ENCODE results near the gene CORT. TPM values are rescaled to one million over a fixed set of nuclear protein-coding genes. Genes with fewer than 3 reads are reported as not detected.

The CORT gene
- total and polyA plus RNA-seq, 2 of the 4 experiments (the other 2 are of a cell fraction), result 0.10 TPM; not detected in 1

DNA sequence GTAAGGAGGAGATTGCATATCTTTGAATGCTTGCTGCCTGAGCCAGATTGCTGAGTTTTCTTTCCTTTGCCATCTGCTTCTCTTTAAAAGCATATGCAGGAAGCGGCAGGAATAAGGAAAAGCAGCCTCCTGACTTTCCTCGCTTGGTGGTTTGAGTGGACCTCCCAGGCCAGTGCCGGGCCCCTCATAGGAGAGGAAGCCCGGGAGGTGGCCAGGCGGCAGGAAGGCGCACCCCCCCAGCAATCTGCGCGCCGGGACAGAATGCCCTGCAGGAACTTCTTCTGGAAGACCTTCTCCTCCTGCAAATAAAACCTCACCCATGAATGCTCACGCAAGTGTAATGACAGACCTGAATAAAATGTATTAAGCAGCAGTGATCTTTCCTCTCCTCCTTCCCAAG, 1.5 kb downstream of the CORT start:
- ATAC-seq (ENCODE audit: low read depth) (peak; percentile 73), DNase-seq (peak; percentile 44)
- intact Hi-C loops (cut with micrococcal nuclease) (no loop called here), in situ Hi-C loops (cut with MboI; ENCODE audit: low sequenced_read_pairs) (no loop called here), dilution Hi-C loops (cut with HindIII; ENCODE audit: low sequenced_read_pairs, unreplicated experiment) (no loop called here)
- no peak overlapping the region for H3K27ac ChIP-seq (ENCODE audit: insufficient read depth, low read length)
- BruUV-seq (replicated peaks), result no TSS peak
- H3K9ac ChIP-seq (ENCODE audit: low read depth, low read length), result no peak overlapping the region
- H3K9me1 ChIP-seq (ENCODE audit: insufficient read depth, low read length), result 0 out of 2 replicates have a peak, but pooled peaks cover 3% of the 10 kb centered on the region
- H3K4me2 ChIP-seq (ENCODE audit: low read depth, low read length), result peak overlapping the region; percentile 65
- H4K20me1 ChIP-seq (ENCODE audit: insufficient read depth, low read length), result no peaks in the 10 kb centered on the region
- H3K36me3 ChIP-seq (ENCODE audit: control insufficient read depth, insufficient read depth, low read length), result no peaks in the 10 kb centered on the region
- no peak overlapping the region; the same call in 1 of the 2 replicates for H3K14ac ChIP-seq (replicated peaks; ENCODE audit: low read depth, low read length)
- no peaks in the 10 kb centered on the region; a peak in 1 of 4 replicates for H3K79me1 ChIP-seq (ENCODE audit: low read depth in 1 of 2, low read length in 2 of 2)
- peak overlapping the region; percentile 80 for H2AFZ ChIP-seq (replicated peaks; ENCODE audit: low read length, poor library complexity)
- no peak overlapping the region for H2AK5ac ChIP-seq (ENCODE audit: low read depth, low read length)
- H3K4me3 ChIP-seq (ENCODE audit: insufficient read depth, low read depth, low read length), result peak overlapping the region; percentile 14; the same call in 1 of the 2 replicates
- no peak overlapping the region for H2BK20ac ChIP-seq (ENCODE audit: low read depth, low read length)
- H2AK9ac ChIP-seq (replicated peaks; ENCODE audit: low read depth, low read length, poor library complexity), result no peak overlapping the region
- H4K5ac ChIP-seq (ENCODE audit: low read depth, low read length), result no peak overlapping the region
- H2BK5ac ChIP-seq (ENCODE audit: low read depth, low read length, poor library complexity, severe bottlenecking), result no peak overlapping the region
- POLR2A ChIA-PET (ENCODE audit: unreplicated experiment), result no interaction called here
- CTCF ChIA-PET, result interaction anchor here (0.6 to 0.7 kb wide), 2 partner anchors 15 to 53 kb away, joined by 3 to 4 read pairs; no protein-coding TSS in a partner anchor
- TF ChIP-seq, protein P1, sequence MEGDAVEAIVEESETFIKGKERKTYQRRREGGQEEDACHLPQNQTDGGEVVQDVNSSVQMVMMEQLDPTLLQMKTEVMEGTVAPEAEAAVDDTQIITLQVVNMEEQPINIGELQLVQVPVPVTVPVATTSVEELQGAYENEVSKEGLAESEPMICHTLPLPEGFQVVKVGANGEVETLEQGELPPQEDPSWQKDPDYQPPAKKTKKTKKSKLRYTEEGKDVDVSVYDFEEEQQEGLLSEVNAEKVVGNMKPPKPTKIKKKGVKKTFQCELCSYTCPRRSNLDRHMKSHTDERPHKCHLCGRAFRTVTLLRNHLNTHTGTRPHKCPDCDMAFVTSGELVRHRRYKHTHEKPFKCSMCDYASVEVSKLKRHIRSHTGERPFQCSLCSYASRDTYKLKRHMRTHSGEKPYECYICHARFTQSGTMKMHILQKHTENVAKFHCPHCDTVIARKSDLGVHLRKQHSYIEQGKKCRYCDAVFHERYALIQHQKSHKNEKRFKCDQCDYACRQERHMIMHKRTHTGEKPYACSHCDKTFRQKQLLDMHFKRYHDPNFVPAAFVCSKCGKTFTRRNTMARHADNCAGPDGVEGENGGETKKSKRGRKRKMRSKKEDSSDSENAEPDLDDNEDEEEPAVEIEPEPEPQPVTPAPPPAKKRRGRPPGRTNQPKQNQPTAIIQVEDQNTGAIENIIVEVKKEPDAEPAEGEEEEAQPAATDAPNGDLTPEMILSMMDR (conservative IDR thresholded peaks at IDR 0.05; ENCODE audit: low read depth, low read length), result no peak
- TF ChIP-seq RAD21 (IDR thresholded peaks at IDR 0.05; ENCODE audit: low read length) (no peak), FOS (IDR thresholded peaks at IDR 0.05; ENCODE audit: low read depth, low read length) (no peak), MAFK (IDR thresholded peaks at IDR 0.05; ENCODE audit: low read depth, low read length) (no peak), CEBPB (IDR thresholded peaks at IDR 0.05; ENCODE audit: low read depth, low read length) (no peak), POLR2A (IDR thresholded peaks at IDR 0.05; ENCODE audit: low read depth, low read length) (no peak), MAZ (IDR thresholded peaks at IDR 0.05; ENCODE audit: borderline replicate concordance, low read depth, low read length) (no peak), MXI1 (IDR thresholded peaks at IDR 0.05; ENCODE audit: borderline replicate concordance, low read depth, low read length) (no peak), RCOR1 (IDR thresholded peaks at IDR 0.05; ENCODE audit: insufficient replicate concordance, low read length) (no peak), RFX5 (IDR thresholded peaks at IDR 0.05; ENCODE audit: low read depth, low read length) (no peak), BHLHE40 (IDR thresholded peaks at IDR 0.05; ENCODE audit: low read depth, low read length) (no peak), NFE2L2 (IDR thresholded peaks at IDR 0.05; ENCODE audit: low read depth, low read length) (no peak), CHD1 (IDR thresholded peaks at IDR 0.05; ENCODE audit: low read depth, low read length) (no peak)
- TF ChIP-seq, protein P2, sequence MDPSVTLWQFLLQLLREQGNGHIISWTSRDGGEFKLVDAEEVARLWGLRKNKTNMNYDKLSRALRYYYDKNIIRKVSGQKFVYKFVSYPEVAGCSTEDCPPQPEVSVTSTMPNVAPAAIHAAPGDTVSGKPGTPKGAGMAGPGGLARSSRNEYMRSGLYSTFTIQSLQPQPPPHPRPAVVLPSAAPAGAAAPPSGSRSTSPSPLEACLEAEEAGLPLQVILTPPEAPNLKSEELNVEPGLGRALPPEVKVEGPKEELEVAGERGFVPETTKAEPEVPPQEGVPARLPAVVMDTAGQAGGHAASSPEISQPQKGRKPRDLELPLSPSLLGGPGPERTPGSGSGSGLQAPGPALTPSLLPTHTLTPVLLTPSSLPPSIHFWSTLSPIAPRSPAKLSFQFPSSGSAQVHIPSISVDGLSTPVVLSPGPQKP (IDR thresholded peaks at IDR 0.05; ENCODE audit: borderline replicate concordance, low read depth, low read length), result no peak
- TF ChIP-seq, protein P3, sequence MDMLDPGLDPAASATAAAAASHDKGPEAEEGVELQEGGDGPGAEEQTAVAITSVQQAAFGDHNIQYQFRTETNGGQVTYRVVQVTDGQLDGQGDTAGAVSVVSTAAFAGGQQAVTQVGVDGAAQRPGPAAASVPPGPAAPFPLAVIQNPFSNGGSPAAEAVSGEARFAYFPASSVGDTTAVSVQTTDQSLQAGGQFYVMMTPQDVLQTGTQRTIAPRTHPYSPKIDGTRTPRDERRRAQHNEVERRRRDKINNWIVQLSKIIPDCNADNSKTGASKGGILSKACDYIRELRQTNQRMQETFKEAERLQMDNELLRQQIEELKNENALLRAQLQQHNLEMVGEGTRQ (IDR thresholded peaks at IDR 0.05; ENCODE audit: low read depth, low read length), result no peak
- H3K4me1 ChIP-seq (ENCODE audit: control insufficient read depth, insufficient read depth, low read length), result peaks cover 2% of the 10 kb centered on the region; the same call in 1 of the 2 replicates
- H3K23ac ChIP-seq (ENCODE audit: low read depth, low read length), result no peak overlapping the region; the same call in 1 of the 2 replicates
- H3K4ac ChIP-seq (ENCODE audit: low read depth, low read length), result no peak overlapping the region
- WGBS, 2 experiments (ENCODE audit: extremely low coverage in 2 of 2, insufficient read length in 1 of 2), result no CpG with 5 or more reads among the region's 10 CpGs
- H2BK15ac ChIP-seq (ENCODE audit: low read depth, low read length), result no peak overlapping the region
- no peak overlapping the region for H4K8ac ChIP-seq (ENCODE audit: low read depth in 2 of 2, low read length in 2 of 2)
- no peak overlapping the region for H3K18ac ChIP-seq (ENCODE audit: low read depth, low read length)
- no peaks in the 10 kb centered on the region for H3K27me3 ChIP-seq (ENCODE audit: control insufficient read depth, insufficient read depth, low read length)
- no peaks in the 10 kb centered on the region for H3K9me3 ChIP-seq (ENCODE audit: control insufficient read depth, insufficient read depth, low read length)
- H4K91ac ChIP-seq (ENCODE audit: insufficient read depth, low read depth, low read length), result no peak overlapping the region
- no peak overlapping the region for H2BK120ac ChIP-seq (ENCODE audit: low read depth, low read length)
- no peak overlapping the region for H3K56ac ChIP-seq (ENCODE audit: extremely low read depth, insufficient read depth, low read length)
